ENCODE results near the gene CSRNP2.

The CSRNP2 gene

GRCh38 chr12:51011955-51012354 lies 71.4 kb downstream of the CSRNP2 start:
- H3K4me3 ChIP-seq (replicated peaks in 1 of 2; ENCODE audit: low read depth in 2 of 2, low read length in 2 of 2): no peak overlapping the region
- TF ChIP-seq CTCF (IDR thresholded peaks at IDR 0.05; ENCODE audit: low read depth, low read length): no peak
- no peak for DNase-seq (ENCODE audit: low read depth in 2 of 2)
